Measurements from ENCODE around the gene RNASE13. TPM values are rescaled to one million over a fixed set of nuclear protein-coding genes. Genes with fewer than 3 reads are reported as not detected.

The RNASE13 gene
- total RNA-seq, 1 experiment from 2014 or later = not detected

DNA sequence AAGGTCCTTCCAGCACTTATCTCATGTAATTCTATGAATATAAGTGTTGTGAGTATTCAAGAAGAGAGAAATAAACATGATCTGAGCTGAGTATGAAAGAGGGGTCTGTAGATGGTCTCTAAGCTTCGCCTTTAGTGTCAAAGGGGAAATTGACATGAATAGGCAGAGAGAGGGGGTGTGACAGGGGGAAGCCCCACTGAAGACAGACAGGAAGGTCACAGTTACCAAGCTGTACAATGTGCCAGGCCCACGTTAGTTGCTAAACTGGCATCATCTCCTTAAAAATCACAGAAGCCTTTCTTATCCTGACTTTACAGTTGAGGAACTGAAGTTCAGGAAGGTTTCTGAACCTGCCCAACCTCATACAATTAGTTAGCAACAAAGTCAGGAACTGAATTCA is 43.1 kb upstream of the RNASE13 start:
- Histone ChIP-seq H3K9me3 (ENCODE audit: low read depth, low read length, poor library complexity, severe bottlenecking) (no peaks in the 10 kb centered on the region), H3K4me3 (ENCODE audit: low read depth, low read length, poor library complexity, severe bottlenecking) (no peak overlapping the region), H3K36me3 (ENCODE audit: insufficient read depth, low read length, poor library complexity, severe bottlenecking) (peaks cover 89% of the 10 kb centered on the region), H3K4me1 (ENCODE audit: insufficient read depth, low read length, poor library complexity, severe bottlenecking) (peaks cover 2% of the 10 kb centered on the region), H3K27ac (ENCODE audit: low read depth, low read length, poor library complexity, severe bottlenecking) (no peak overlapping the region), H3K27me3 (replicated peaks; ENCODE audit: insufficient read depth, low read depth, low read length, poor library complexity) (no peaks in the 10 kb centered on the region)
- ChIA-PET CTCF (no interaction called here), POLR2A (ENCODE audit: low non-redundant PET) (no interaction called here)
- no peak for DNase-seq (ENCODE audit: low spot score)
- intact Hi-C loops (cut with micrococcal nuclease; ENCODE audit: unreplicated experiment) = no loop called here
- no peak for TF ChIP-seq EZH2 (IDR thresholded peaks at IDR 0.05; ENCODE audit: borderline replicate concordance, low read depth, low read length, poor library complexity, severe bottlenecking)
- TF ChIP-seq, protein P1, sequence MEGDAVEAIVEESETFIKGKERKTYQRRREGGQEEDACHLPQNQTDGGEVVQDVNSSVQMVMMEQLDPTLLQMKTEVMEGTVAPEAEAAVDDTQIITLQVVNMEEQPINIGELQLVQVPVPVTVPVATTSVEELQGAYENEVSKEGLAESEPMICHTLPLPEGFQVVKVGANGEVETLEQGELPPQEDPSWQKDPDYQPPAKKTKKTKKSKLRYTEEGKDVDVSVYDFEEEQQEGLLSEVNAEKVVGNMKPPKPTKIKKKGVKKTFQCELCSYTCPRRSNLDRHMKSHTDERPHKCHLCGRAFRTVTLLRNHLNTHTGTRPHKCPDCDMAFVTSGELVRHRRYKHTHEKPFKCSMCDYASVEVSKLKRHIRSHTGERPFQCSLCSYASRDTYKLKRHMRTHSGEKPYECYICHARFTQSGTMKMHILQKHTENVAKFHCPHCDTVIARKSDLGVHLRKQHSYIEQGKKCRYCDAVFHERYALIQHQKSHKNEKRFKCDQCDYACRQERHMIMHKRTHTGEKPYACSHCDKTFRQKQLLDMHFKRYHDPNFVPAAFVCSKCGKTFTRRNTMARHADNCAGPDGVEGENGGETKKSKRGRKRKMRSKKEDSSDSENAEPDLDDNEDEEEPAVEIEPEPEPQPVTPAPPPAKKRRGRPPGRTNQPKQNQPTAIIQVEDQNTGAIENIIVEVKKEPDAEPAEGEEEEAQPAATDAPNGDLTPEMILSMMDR (conservative IDR thresholded peaks at IDR 0.05; ENCODE audit: low read depth, low read length) = no peak
- no TSS peak for BruUV-seq (replicated peaks)

DNA sequence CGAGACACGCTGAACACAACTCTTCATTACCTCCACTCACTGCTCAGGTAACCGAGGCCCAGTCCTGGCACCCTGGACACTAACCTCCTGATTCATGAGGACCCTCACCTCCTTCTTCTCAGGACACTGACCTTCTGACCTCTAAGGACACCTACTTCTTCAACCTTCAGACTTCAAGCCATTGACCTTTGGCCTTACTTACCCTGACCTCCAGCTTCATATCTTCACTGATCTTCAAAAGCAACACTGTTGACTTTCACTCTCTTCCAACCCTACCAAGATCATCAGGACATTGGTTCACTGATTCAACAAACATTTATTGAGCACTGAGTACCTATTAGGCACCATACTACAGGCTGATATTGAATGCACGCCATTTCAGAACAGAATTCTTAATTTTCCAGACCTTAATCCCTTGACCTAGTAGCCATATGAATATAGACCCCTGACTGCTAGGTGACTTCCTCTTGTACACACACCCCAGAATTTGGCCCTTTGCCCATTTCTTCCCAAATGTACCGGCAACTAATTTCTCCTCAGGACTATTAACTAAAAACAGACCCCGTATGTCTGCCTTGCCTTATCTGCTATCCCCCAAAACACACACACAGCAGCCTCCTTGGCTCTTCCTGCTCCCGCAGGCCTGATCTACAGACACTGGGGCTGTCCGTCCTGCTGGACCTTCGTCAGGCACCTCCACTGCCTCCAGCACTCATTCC is 41.3 kb upstream of the RNASE13 start:
- Histone ChIP-seq H3K4me1 (ENCODE audit: insufficient read depth, low read length, poor library complexity, severe bottlenecking) (peaks cover 14% of the 10 kb centered on the region), H3K36me3 (ENCODE audit: insufficient read depth, low read length, poor library complexity, severe bottlenecking) (peaks cover 72% of the 10 kb centered on the region), H3K4me3 (ENCODE audit: low read depth, low read length, poor library complexity, severe bottlenecking) (no peak overlapping the region), H3K27me3 (replicated peaks; ENCODE audit: insufficient read depth, low read depth, low read length, poor library complexity) (no peaks in the 10 kb centered on the region), H3K9me3 (ENCODE audit: low read depth, low read length, poor library complexity, severe bottlenecking) (no peaks in the 10 kb centered on the region), H3K27ac (ENCODE audit: low read depth, low read length, poor library complexity, severe bottlenecking) (no peak overlapping the region)
- CTCF ChIA-PET = interaction anchor here (0.6 kb wide), 1 partner anchor 12 kb away, joined by 3 read pairs; no protein-coding TSS in a partner anchor
- intact Hi-C loops (cut with micrococcal nuclease; ENCODE audit: unreplicated experiment) = no loop called here
- POLR2A ChIA-PET (ENCODE audit: low non-redundant PET) = no interaction called here
- DNase-seq (ENCODE audit: low spot score) = no peak
- TF ChIP-seq, protein P1 (conservative IDR thresholded peaks at IDR 0.05; ENCODE audit: low read depth, low read length) = no peak
- TF ChIP-seq EZH2 (IDR thresholded peaks at IDR 0.05; ENCODE audit: borderline replicate concordance, low read depth, low read length, poor library complexity, severe bottlenecking) = no peak
- BruUV-seq (replicated peaks) = no TSS peak

DNA sequence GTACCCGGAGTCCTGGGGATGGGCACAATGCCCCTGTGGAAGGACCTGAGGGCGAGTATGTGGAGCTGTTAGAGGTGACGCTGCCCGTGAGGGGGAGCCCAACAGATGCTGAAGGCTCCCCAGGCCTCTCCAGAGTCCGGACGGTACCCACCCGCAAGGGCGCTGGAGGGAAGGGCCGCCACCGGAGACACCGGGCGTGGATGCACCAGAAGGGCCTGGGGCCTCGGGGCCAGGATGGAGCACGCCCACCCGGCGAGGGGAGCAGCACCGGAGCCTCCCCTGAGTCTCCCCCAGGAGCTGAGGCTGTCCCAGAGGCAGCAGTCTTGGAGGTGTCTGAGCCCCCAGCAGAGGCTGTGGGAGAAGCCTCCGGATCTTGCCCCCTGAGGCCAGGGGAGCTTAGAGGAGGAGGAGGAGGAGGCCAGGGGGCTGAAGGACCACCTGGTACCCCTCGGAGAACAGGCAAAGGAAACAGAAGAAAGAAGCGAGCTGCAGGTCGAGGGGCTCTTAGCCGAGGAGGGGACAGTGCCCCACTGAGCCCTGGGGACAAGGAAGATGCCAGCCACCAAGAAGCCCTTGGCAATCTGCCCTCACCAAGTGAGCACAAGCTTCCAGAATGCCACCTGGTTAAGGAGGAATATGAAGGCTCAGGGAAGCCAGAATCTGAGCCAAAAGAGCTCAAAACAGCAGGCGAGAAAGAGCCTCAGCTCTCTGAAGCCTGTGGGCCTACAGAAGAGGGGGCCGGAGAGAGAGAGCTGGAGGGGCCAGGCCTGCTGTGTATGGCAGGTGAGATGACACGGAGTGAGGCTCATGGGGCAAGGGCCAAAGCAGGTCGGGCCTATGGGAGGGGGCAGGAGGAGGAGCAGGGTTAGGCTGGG is 40.0 kb upstream of the RNASE13 start:
- ChIA-PET POLR2A (ENCODE audit: low non-redundant PET) (no interaction called here), CTCF (interaction anchor here (1.1 kb wide), 1 partner anchor 19 kb away, joined by 5 read pairs; no protein-coding TSS in a partner anchor)
- H3K4me1 ChIP-seq (ENCODE audit: insufficient read depth, low read length, poor library complexity, severe bottlenecking) = peaks cover 15% of the 10 kb centered on the region
- H3K9me3 ChIP-seq (ENCODE audit: low read depth, low read length, poor library complexity, severe bottlenecking) = no peaks in the 10 kb centered on the region
- TF ChIP-seq, protein P1 (conservative IDR thresholded peaks at IDR 0.05; ENCODE audit: low read depth, low read length) = no peak
- TF ChIP-seq EZH2 (IDR thresholded peaks at IDR 0.05; ENCODE audit: borderline replicate concordance, low read depth, low read length, poor library complexity, severe bottlenecking) = no peak
- H3K27ac ChIP-seq (ENCODE audit: low read depth, low read length, poor library complexity, severe bottlenecking) = no peak overlapping the region
- no peaks in the 10 kb centered on the region for H3K27me3 ChIP-seq (replicated peaks; ENCODE audit: insufficient read depth, low read depth, low read length, poor library complexity)
- DNase-seq (ENCODE audit: low spot score) = no peak
- BruUV-seq (replicated peaks) = no TSS peak
- peaks cover 63% of the 10 kb centered on the region for H3K36me3 ChIP-seq (ENCODE audit: insufficient read depth, low read length, poor library complexity, severe bottlenecking)
- H3K4me3 ChIP-seq (ENCODE audit: low read depth, low read length, poor library complexity, severe bottlenecking) = no peak overlapping the region
- intact Hi-C loops (cut with micrococcal nuclease; ENCODE audit: unreplicated experiment) = no loop called here
